Mesangial cell (primary cell): ENCODE measurements around the gene MYB. TPM values are rescaled to one million over a fixed set of nuclear protein-coding genes. Genes with fewer than 3 reads are reported as not detected.

Experiments used
- total RNA-seq: library from RNA; depleted of rRNA; stranded (reverse); fragments of >200 nt; gene quantifications from 2 replicates; pipeline ENCODE4 v1.2.3, GENCODE V29; 2015

The MYB gene
- 0.38 and 1.5 TPM in 2 replicates for total RNA-seq

GRCh38 chr6:135180542-135181332, at the start of gene MYB:
MYB (plus strand) TSS chr6:135181308; CDS start chr6:135181514, 206 bp downstream.

Other genes starting within 250 kb of the MYB start
- 0.51 TPM in 1 of 2 replicates, not detected in the other for gene ALDH8A1, start 231.2 kb upstream of the MYB start, total RNA-seq
- 26.1 and 48.1 TPM in 2 replicates for gene HBS1L, start 126.5 kb upstream of the MYB start, total RNA-seq